Measurements from ENCODE around the gene DHX58.

DHX58 gene

DNA sequence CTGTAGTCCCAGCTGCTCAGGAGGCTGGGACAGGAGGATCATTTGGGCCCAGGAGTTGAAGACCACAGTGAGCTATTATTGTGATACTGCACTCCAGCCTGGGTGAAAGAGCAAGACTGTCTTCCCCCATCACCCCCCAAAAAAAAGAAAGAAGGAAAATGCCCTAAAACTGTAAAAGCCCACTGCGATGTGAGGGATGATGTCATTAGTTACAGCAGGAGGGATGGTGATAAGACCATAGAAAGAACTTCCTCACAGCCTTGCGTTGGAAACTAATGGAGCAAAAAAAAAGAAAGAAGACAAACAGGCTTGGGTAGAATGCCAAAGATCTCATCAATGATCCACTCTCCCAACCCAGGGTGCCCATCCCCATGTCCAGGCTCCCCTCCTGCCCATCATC, 33.0 kb downstream of the DHX58 start:
- DNase-seq, result no peak

DNA sequence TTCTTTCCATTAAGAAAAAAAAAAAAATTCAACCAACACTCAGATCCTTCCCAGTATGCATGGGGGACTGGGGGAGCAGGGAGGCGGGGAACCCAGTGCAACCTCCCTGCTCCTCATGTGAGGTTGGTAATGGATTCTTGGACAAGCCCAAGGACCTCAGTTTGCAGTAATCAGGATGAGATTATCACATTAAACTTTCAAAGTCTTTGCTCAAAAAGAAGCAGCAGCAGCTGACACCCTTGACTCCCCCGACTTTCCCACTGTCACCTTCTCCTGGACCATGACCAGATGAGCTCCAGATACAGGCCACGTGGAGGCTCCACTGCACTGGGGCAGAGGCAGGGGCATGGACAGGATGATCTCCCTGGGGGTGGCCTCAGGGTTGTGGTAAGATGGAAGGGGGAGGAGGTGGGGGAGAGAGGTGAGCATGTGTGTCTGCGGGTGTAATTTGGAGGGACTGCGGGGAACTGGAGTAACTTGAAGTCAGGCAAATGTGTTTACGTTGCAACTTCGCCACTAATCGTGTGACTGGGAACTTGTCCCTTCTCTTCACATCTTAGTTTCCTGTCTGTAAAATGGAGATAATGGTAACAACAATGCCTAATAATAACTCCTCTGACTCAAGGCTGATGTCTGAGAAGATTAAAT, 34.0 kb downstream of the DHX58 start:
- no peak for DNase-seq

- no peak for DNase-seq
Measured at GRCh38 chr17:42077755-42078154, 34.8 kb downstream of the DHX58 start.

- DNase-seq, result no peak
Measured at GRCh38 chr17:42076797-42077559, 35.5 kb downstream of the DHX58 start.

DNA sequence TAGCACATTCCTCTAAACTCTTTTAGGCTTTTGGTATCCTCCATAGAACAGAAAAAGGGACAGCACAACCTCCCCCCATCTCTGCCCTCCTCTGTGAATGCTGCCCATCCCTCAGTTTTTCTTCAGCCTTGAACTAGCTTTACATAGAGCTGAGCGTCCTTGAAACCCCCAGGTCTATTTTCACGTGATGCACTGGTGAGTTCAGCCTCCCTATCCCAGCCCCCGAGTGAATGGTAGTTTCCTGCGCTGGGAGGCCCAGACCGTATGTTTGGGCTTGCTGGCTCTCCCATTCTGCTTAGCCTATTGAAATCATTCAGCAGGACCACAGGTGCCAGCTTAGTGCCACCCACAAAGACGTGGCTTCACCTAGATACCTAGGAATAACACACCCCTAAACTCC, 36.7 kb downstream of the DHX58 start:
- no peak for DNase-seq

DNA sequence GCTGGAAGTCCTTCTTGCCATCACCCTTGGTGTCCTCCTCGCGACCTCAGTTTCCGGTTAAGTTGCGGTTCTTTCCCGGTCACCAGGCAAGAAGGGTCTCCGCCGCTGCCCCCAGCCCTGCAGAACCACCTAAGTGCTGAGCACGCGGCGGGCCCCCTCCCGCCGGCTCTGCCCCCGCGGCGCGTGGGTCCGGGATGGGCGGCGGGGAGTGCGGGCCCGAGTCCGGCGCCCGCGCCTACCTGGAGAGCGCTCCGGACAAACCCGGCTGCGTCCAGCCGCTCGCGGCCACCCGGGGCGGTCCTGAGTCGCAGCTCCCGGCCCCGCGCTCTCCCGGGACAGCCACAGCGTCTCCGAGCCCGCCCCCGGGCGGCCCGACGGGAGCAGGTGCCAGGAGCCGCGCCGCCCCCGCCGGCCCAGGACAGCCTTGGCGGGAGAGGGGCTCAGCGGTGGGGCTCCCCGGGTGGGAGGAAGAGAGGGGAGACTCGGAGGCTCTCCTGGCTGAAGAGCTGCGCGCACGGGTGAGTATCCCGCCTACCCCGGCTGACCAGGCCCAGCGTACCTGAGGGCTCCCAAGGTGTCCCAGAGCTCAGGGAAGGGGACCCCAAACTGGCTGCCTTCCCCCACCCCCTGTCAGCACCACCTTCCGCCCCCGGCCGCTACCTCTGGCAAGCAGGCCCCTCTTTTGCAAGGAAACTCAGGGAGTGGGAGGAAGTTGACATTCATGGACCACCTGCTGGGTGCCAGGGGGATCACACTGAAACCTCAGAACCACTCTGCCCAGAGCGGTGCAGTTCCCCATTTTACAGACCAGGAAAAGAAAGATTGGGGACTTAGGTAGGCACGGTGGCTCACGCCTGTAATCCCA, 40.0 kb downstream of the DHX58 start:
- no peak for DNase-seq

DNA sequence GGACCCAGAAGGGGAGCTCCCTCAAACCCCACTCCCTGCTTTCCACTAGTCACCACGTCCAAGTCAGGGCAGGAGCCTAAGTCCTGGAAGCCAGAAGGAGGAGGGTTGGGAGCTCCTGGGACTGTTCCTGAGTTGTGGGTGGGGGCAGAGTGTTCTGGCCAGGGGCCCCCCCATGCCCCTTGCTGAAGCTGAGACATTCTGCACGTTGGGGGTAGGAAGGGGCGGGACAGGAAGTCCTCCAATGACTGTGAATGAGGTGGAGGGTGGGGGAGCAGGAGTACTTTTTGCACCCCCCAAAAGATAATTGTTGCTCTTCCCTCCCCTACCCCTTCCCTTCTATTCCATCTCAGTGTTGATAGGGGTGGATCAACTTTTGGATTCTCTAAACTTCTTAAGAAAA, 40.7 kb downstream of the DHX58 start:
- no peak for DNase-seq

DNA sequence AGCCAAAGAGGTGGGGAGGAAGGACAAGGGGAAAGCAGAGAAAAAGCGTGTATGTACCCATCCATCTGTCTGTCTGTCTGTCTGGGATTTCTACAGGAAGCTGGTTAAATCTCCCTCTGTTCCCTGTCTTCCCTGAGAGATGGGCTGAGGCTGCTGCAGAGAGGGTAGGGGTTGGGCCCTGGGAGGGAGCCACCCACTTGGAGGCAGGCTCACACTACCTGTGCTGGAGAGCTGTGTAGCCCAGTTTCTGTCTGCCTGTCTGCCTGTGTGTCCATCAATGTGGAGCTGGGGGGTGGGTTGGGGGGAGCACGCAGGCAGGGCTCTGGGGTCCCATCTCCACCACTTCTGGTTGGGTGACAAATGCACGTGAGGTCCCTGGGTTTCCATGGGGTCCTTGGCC, 43.5 kb downstream of the DHX58 start:
- DNase-seq, result no peak

DNA sequence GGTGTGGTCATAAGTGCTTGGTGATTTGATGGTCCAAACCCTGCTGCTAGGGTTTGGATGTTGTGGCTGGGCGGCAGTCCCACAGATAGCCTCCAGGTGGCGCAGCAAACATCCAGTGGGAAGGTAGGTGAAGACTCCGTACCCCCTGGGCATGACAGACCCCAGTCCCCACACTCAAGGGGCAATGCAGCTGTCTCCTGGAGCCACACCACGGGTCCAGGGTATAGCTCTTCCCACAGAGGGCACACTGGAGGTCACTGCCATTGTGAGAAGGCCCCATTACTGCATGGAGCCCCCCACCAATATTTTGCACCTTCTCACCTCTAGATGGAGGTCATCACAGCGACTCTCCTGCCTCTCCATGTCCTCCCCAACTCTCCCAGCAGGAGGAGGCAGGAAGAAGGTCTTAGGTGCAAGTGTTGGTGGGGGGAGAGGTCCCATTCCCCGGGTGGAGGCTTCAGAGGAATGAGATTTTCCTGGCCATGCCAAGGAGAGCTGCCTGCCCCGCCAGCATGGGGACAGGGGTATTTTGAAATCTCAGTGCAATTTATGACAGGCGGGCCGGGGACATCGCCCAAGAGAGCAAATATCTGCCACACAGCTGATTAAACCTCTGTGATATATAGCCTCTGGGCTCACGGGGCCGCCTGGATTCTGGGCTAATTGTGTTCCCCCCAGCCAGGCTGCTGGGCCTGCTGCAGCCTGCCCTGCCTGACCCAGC, 45.0 kb downstream of the DHX58 start:
- peak; percentile 67 for DNase-seq

- no peak for DNase-seq
Measured at GRCh38 chr17:42065201-42065600, 47.3 kb downstream of the DHX58 start.

GRCh38 chr17:42062681-42063080, 49.8 kb downstream of the DHX58 start:
- no peak for DNase-seq

DNA sequence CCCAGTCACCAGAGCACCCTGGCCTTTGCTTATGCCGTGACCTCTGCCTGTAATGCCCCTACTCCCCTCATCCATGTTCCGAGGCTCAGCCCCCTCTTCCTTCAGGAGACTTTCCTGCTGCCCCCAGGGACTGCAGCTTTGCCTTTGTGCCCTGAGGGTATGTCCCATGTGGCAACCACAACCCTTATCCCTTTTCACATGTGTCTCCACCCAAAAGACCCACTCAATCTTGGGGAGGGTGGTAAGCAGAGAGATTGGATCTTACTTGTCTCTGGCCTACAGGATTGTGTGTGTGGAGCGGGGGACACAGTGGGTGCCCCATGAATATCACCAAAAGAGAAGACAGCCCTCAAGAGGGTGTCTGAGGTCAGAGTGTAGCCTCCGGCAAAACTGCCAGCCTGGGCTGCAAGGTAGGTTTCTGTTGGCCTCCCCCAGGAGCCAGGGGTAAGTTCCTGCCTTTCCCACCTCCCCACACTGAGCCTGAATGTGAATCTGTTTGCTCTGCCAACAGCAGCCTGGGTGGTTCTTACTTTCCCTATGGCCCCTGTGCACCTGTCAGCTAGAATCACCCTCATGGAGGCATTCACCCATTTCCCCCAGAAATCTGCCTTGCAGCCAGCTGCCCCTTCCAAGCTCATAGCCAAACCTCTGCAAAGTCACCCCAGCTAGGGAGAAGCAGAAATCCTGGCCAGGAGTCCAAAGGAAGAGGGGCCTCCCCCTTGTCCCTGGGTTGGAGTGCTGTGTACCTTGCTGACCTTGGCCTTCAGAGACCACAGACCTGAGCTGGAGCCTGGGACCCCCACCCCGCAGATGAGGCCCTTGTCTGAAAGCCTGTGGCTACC, 50.6 kb downstream of the DHX58 start:
- DNase-seq, result no peak

DNA sequence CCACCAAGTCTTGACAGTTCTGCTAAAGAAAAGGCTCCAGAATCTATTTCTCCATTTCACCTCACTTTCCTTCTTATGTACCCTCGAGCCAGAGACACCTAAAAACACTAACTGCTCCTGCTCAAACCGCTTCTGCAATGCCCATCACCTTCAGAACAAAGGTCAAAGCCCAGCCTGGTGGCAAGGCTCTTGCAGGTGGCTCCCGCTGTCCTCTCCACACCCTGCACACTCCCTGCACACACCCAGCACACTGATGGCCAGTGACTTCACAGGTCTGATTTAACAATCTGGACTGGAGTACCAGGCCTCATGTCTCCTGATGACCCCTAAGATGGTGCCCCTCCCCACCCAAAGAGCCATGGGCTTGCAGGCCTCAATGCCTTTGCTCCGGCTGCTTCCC, 52.3 kb downstream of the DHX58 start:
- no peak for DNase-seq

GRCh38 chr17:42059815-42060214, 52.7 kb downstream of the DHX58 start:
- no peak for DNase-seq

DNA sequence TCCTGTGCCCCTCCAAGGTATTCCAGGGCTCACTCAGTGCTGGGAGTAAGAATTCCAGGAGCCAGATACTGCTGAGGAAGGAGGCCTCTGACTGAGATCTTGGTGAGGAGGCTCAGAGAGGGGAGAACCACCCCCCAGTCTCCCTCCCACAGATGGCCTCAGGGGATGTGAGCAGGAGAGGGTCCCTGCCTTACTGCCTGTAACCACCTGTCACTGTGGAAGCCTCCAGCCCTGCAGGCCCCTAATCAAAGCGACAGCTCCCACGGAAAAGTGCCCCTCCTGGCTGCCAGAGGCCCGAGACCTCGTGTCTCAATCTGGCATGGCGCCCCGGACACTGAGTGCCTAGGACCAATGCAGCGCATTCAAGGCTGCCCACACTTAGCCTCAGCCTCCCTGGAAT, 54.5 kb downstream of the DHX58 start:
- no peak for DNase-seq

DNA sequence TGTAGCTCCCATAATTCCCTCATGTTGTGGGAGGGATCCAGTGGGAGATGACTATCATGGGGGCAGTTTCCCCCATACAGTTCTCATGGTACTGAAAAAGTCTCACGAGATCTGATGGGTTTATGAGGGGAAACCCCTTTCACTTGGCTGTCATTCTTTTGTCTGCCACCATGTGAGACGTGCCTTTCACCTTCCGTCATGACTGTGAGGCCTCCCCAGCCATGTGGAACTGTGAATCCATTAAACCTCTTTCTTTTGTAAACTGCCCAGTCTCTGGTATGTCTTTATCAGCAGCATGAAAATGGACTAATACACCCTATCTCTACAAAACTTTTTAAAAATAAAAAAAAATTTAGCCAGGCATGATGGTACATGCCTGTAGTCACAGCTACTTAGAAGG, 55.9 kb downstream of the DHX58 start:
- no peak for DNase-seq

- no peak for DNase-seq
Measured at GRCh38 chr17:42055496-42055895, 57.0 kb downstream of the DHX58 start.

GRCh38 chr17:42055027-42055426, 57.5 kb downstream of the DHX58 start:
- no peak for DNase-seq

- DNase-seq, result no peak
Measured at GRCh38 chr17:42053731-42054500, 58.6 kb downstream of the DHX58 start.

- DNase-seq, result no peak
Measured at GRCh38 chr17:42052346-42052877, 60.1 kb downstream of the DHX58 start.

DNA sequence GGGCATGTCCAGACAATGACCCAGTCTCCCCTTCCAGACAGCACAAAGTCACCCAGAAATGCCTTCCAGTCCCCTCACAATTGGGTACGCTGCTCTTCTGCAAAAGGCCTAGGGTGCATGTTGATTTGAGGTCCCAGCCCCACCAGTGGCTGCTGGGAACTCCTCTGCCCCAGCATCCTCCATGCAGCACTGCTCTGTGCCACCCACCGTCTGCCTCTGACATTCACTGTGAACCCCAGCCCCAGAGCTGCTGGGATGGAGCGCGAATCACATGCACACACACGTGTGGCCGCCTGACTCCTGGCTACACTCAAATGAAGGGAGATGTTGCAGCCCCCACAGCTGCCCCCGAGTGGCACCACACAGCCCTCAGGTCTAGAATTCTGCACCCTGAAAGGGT, 60.9 kb downstream of the DHX58 start:
- no peak for DNase-seq
